CD4-positive, alpha-beta T cell treated with Interleukin-1 beta for 1 hour (primary cell): ENCODE measurements around the gene ATG4B.

ENCODE experiments used
- DNase-seq, 2 donors: peaks; one replicate each; pipeline ENCODE4 v3.0.0-alpha.2; 2020 to 2022

ATG4B gene

DNA sequence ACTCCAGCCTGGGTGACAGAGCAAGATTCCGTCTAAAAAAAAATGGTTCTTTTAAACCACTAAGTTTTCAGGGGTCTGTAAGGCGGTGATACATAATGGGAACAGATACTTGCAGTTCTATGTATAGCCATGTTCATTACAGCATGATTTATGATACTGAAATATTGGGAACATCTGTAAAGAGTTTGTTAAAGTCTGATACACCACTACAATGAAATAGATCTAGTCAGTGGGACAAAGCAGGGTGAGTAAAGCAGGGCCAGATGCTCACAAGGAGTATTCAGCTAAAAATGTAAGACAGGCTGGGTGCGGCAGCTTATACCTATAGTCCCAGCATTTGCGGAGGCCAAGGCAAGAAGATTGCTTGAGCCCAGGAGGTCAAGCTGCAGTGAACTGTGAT is 58.2 kb downstream of the ATG4B start:
- no peak for DNase-seq

GRCh38 chr2:241701149-241701398 is 63.6 kb downstream of the ATG4B start:
- no peak for DNase-seq

DNA sequence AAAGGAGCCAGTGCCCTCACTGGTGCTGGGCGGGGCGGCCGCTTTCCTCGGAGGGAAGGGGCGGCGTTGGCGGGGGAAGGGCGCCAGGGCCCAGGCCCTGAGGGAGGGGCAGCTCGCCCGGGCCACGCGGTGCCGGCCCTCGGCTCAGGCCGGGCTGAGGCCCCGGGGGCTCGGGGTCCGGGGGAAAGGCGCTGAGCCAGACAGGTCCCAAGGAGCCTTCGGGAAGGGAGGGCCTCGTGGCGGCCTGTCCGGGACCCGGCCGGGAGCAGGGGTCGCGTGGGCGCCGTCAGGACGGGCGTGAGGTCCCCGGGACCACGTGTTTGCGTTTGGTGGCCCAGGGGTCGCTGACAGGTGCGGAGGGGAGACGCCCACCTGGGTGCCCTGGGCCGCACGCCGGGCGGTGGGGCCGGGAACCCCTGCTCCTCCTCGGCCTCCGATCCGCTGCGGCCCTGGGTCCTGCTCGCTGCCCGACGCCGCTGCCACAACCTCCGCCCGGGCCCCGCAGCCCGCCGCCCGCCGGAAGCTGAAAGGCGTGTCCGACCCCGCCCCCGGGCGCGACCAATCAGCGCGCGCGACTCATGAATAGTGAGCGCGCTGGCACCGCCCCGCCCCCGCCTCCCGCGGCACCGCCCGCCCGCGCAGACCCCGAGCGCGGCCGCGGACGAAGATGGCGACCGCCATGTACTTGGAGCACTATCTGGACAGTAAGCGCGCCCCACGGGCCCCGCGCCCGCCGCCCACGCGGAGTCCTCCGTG is 64.1 kb downstream of the ATG4B start, which contains the start of gene ING5:
Gene ING5, plus strand, starts transcription at position 641 of the 756 bp plus-strand sequence. Its CDS starts 27 bp downstream, at position 668.
- peak; percentile 94 to 96 for DNase-seq

DNA sequence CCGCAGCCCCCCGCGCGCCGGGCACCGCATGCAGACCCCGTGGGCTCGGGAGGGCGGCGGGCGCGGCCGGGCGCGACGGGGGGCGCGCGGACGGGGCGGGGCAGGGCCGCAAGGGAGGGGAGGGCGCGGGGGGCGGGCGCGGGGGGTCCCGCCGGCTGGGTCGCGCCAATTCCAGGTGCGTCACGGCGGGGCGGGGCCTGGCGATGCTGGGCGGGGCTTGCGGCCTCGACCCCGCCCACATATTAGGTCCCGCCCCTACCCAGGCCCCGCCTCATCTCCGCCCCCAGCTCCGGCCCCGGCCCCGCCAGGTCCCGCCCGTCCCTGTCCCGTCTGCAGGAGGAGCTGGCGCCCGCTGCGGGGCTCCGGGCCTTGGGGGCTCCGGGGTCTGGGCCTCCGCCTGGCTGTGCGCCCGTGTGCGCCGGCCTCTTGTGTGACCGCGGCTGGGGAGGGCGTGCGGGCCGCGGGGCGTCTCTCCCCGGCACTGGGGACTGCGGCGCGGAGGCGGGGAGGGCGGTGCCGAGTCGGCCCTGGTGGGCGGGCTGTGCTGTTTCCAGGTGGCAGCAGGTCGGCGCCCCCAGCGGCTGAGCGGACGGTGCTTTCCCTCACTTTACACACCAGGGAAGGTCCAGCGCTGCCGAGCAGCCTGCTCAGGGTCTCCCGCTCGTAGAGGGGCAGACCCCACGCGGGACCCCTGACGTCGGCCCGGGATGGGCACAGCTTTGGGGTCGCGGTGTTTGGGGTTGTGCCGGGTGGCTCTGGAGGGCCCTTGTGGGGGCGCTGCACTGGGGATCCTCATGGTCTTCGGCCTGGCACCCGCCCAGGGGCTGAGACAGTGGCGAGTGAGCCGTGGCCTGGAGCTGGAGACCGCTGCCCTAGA is 64.9 kb downstream of the ATG4B start:
- DNase-seq: peak; percentile 87 to 89

DNA sequence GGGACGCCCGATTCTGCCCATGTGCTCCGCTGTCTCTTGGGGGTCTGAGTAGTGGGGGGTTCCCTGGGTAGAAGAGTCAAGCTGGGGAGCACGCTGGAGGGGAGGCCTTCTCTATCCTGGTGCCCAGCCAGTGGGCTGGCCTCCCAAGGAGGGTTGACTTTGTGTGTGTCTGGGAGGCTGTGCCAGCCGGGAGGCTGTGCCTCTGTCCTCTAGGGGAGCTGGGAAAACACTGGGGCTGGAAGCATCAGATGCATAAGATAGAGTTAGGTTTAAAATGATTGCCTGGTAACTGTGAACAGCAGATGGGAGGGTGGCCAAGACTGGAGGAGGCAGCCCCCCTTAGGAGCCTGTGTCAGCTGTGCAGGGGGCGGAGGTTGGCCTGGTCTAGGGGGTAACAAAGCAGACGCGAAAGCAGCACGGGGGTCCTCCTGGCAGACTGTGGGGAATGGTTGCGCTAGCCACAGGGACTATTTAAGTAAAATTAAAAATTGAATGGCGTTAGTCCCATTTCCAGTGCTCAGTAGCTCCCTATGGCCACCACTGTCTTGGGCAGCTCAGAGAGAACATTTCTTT is 65.6 kb downstream of the ATG4B start:
- DNase-seq: no peak

DNA sequence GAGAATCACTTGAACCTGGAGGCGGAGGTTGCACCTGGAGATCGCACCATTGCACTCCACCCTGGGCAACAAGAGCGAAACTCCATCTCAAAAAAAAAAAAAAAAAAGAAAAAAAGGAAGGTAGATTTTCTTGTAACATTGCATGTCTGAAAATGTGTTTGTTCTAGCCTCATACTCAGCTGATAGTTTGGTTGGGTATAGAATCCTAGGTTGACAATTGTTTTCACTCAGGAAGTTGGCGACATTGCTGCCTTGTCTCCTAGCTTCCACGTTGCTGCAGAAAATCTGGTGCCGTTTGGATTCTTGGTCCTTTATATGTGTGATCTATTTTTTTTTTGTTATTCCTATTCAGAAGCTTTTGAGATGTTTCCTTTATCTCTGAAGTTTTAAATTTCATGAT is 69.0 kb downstream of the ATG4B start:
- DNase-seq: no peak

DNA sequence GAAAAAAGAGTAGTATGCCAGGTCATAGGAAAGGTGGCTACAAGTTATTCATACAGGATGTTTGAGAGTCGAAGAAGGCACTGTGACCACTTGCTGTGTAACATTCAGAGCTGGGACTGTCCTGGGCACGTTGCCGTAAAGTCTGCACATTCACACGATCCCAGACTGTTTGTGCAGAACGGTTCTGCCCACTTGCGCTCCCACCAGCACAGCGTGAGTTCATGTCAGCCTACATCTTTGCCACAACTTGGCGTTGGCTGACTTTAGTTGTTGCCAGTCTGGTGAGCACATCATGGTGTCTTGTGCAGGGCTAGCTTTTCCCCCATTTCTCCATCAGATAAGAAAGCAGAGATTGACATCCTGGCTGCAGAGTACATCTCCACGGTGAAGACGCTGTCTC is 71.4 kb downstream of the ATG4B start:
- no peak for DNase-seq

- no peak for DNase-seq
These were observed 81.6 kb downstream of the ATG4B start for GRCh38 chr2:241719093-241719492.

GRCh38 chr2:241720099-241720498 is 82.6 kb downstream of the ATG4B start:
- DNase-seq: no peak

DNA sequence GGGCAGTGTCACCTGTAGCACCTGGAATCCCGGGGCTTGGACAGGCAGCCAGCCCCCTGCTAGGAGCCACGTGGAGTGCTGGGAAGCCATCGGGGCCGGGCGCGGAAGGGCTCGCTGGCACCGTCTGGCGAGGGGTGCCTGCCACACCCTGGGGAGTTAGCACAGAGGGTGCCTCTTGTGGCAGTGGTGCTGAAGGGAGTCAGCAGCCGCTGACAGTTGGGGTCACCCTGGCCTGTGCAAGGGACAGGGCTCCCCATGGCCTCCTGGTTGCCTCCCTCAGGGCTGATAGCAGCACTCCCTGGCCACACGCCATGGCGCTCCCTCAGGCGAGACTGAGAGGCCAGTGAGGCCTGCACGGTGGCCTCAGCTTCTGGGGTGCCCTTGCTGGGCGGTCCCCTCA is 83.1 kb downstream of the ATG4B start:
- no peak for DNase-seq

DNA sequence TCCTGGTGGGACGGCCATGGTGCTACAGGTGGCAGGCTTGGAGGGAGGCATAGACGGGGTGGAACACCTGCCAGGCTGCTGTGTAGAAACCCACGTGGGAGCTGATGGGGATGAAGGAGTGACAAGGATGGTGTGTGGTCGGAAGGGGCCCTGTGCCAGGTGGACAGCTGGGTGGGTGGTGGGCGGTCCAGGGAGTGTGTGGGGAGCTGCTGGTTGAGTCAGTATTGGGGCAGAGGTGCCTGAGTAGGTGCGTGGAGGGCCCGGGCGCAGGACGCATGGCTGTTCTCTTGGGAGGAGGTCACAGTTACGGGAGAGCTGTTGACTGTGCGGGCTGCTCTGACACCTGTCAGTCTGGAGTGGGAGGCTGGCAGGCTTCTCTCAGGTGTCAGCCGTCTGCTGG is 84.4 kb downstream of the ATG4B start:
- no peak for DNase-seq

- DNase-seq: no peak
These were observed 85.5 kb downstream of the ATG4B start for GRCh38 chr2:241722896-241723454.
